CD4-positive, CD25-positive, alpha-beta regulatory T cell (primary cell): ENCODE results near the gene SNX10. TPM values are rescaled to one million over a fixed set of nuclear protein-coding genes. Genes with fewer than 3 reads are reported as not detected.
A peak's percentile ranks its signal among the peaks of the same experiment; 100 is the strongest.

Experiments used
- ATAC-seq, 2 donors: fragments of 150-1000 bp; cut with Tn5 transposase; one replicate each; pipeline ENCODE4 v1.10.0; 2021; ENCODE audit warnings: low read depth in 2 of 2, moderate number of reproducible peaks in 2 of 2, moderate library complexity in 1 of 2
- DNase-seq, 3 donors: peaks; one replicate each; pipeline versions ENCODE4 v3.0.0 to v3.0.0-alpha.2; 2012 to 2022; ENCODE audit warnings: mixed read lengths in 1 of 3
- H3K27ac ChIP-seq: one replicate; pipeline ENCODE4 v1.7.0; 2013; ENCODE audit warnings: mild to moderate bottlenecking, low read length; ENCODE audit not compliant: insufficient read depth, poor library complexity, severe bottlenecking
- H3K27me3 ChIP-seq: one replicate; pipeline ENCODE4 v1.7.0; 2013; ENCODE audit warnings: low read length; ENCODE audit not compliant: control insufficient read depth, insufficient read depth
- H3K36me3 ChIP-seq: one replicate; pipeline ENCODE4 v1.7.0; 2013; ENCODE audit warnings: mild to moderate bottlenecking, low read length, moderate library complexity; ENCODE audit not compliant: control insufficient read depth, insufficient read depth
- H3K4me1 ChIP-seq: 2 replicates; pipeline ENCODE4 v1.7.0; 2013; ENCODE audit warnings: mild to moderate bottlenecking, low read length; ENCODE audit not compliant: insufficient read depth, control insufficient read depth, poor library complexity, severe bottlenecking
- H3K4me3 ChIP-seq: one replicate; pipeline ENCODE4 v1.7.0; 2013; ENCODE audit warnings: low read depth, mild to moderate bottlenecking, low read length, moderate library complexity
- H3K9me3 ChIP-seq, 2 experiments: 1 replicate in 1 of 2; 2 replicates in 1 of 2; pipeline ENCODE4 v1.7.0; 2013; ENCODE audit warnings: low read length in 2 of 2, mild to moderate bottlenecking in 1 of 2, moderate library complexity in 1 of 2; ENCODE audit not compliant: control insufficient read depth in 2 of 2
- H3K27ac Mint-ChIP-seq, 3 donors: one replicate each; pipeline ENCODE4 v1.8.0; 2020 to 2022; ENCODE audit warnings: mild to moderate bottlenecking in 3 of 3, mixed read lengths in 3 of 3, moderate library complexity in 2 of 3
- H3K27me3 Mint-ChIP-seq: one replicate; pipeline ENCODE4 v1.8.0; 2022; ENCODE audit warnings: mild to moderate bottlenecking, mixed read lengths
- H3K36me3 Mint-ChIP-seq: one replicate; pipeline ENCODE4 v1.8.0; 2020; ENCODE audit warnings: mixed read lengths
- H3K4me1 Mint-ChIP-seq, 4 donors: one replicate each; pipeline ENCODE4 v1.8.0; 2020 to 2022; ENCODE audit warnings: mixed read lengths in 4 of 4, mild to moderate bottlenecking in 1 of 4
- H3K4me3 Mint-ChIP-seq, 4 donors: one replicate each; pipeline ENCODE4 v1.8.0; 2020 to 2022; ENCODE audit warnings: mild to moderate bottlenecking in 4 of 4, mixed read lengths in 4 of 4, moderate library complexity in 3 of 4
- H3K9me3 Mint-ChIP-seq, 7 donors: one replicate each; pipeline ENCODE4 v1.8.0; 2020 to 2022; ENCODE audit warnings: mixed read lengths in 7 of 7, mild to moderate bottlenecking in 3 of 7, moderate library complexity in 2 of 7
- polyA plus RNA-seq, 4 donors: library from polyadenylated mRNA; unstranded; fragments of 300-500 nt; fragmentation: Illumina TruSeq; gene quantifications; one replicate each; pipeline ENCODE4 v1.2.3, GENCODE V29; 2021
- total RNA-seq: library from RNA; stranded (reverse); gene quantifications from one replicate; pipeline ENCODE4 v1.2.3, GENCODE V29; 2022

SNX10 gene
- total and polyA plus RNA-seq, 5 donors from 2014 or later, result 14.4 to 41.5 (median 27.9) TPM

DNA sequence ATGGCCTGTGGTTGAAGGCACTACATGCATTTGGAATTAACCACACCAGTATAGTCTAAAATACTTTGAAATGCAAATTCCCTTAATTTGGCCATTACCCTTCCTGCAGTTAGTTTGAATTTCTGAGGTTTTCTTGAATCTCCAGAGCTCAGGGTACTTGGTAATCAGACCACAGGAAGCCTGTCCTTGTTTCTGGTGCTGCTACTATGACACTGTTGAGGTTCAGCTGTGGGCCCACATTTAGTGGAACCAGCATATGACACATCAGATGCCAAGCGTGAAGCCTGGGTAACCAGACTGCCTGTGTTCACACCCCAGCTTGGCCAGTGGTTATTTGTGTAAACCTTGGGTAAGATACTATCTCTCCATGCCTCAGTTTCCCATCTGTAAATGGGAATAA lies 124.3 kb downstream of the SNX10 start:
- H3K9me3 Mint-ChIP-seq, result no peaks in the 10 kb centered on the region
- H3K27me3 ChIP-seq, result peaks cover 5% of the 10 kb centered on the region
- H3K4me1 ChIP-seq, result no peaks in the 10 kb centered on the region
- H3K4me3 Mint-ChIP-seq, result no peak overlapping the region
- peaks cover 20% of the 10 kb centered on the region for H3K27me3 Mint-ChIP-seq
- H3K4me3 ChIP-seq, result no peak overlapping the region
- H3K36me3 ChIP-seq, result no peaks in the 10 kb centered on the region
- ATAC-seq, result no peak
- no peaks in the 10 kb centered on the region for H3K4me1 Mint-ChIP-seq
- H3K27ac ChIP-seq, result no peak overlapping the region
- no peaks in the 10 kb centered on the region for H3K9me3 ChIP-seq
- H3K27ac Mint-ChIP-seq, result no peak overlapping the region
- no peaks in the 10 kb centered on the region for H3K36me3 Mint-ChIP-seq
- no peak for DNase-seq

DNA sequence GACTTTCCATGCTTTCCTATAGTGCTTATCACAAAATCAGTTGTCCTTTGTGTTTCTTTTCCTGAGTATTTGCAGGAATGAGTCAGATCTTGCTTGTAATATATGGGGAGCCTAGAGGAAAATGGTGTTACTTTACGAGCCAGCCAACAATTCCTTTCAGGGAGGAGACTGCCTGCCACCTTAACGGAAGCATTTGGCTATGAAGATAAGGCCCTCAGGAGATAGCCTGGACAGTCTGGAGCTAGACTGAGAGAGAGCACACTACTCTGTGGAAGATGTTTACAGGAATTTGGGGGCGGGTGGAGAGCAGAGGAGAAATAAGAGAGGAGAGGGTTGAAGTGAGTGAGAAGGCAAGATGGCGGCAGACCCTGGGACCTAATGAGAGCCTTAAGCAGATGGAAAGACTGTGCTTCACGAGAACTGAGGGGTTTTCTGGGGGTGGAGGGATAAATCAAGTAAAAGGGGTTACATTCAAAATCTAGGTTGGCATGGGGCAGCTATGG lies 126.3 kb downstream of the SNX10 start:
- H3K9me3 ChIP-seq, result no peaks in the 10 kb centered on the region
- H3K27me3 ChIP-seq, result peaks cover 2% of the 10 kb centered on the region
- Mint-ChIP-seq H3K27me3 (peaks cover 22% of the 10 kb centered on the region), H3K4me3 (no peak overlapping the region), H3K36me3 (no peaks in the 10 kb centered on the region), H3K27ac (no peak overlapping the region), H3K4me1 (no peaks in the 10 kb centered on the region), H3K9me3 (no peaks in the 10 kb centered on the region)
- ATAC-seq (no peak), DNase-seq (no peak)
- H3K27ac ChIP-seq, result no peak overlapping the region
- no peak overlapping the region for H3K4me3 ChIP-seq
- no peaks in the 10 kb centered on the region for H3K36me3 ChIP-seq
- H3K4me1 ChIP-seq, result no peaks in the 10 kb centered on the region

DNA sequence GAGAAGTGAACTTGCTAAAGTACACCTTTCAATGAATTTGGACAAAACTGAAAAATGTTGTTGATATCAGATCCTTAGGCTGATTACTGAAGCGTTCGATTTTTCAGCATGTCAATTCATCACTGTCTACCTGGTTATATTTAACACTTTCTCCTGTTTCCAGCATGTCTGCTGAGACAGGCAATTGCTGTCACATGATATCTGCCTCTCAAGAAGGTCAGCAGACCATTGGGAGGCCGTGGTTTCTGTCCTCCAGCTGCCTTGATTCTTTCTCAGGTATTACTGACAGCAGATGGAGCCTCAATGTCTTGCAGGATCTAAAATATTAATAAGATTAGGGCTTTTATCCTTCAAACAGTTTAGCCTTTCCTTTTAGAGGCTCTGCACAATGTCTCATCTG lies 127.5 kb downstream of the SNX10 start:
- Histone ChIP-seq H3K27ac (no peak overlapping the region), H3K4me3 (no peak overlapping the region), H3K4me1 (no peaks in the 10 kb centered on the region), H3K27me3 (no peaks in the 10 kb centered on the region), H3K9me3 (no peaks in the 10 kb centered on the region), H3K36me3 (no peaks in the 10 kb centered on the region)
- Mint-ChIP-seq H3K27me3 (peaks cover 22% of the 10 kb centered on the region), H3K27ac (no peak overlapping the region), H3K9me3 (no peaks in the 10 kb centered on the region), H3K4me1 (no peaks in the 10 kb centered on the region), H3K4me3 (no peak overlapping the region), H3K36me3 (no peaks in the 10 kb centered on the region)
- ATAC-seq, result no peak
- no peak for DNase-seq

DNA sequence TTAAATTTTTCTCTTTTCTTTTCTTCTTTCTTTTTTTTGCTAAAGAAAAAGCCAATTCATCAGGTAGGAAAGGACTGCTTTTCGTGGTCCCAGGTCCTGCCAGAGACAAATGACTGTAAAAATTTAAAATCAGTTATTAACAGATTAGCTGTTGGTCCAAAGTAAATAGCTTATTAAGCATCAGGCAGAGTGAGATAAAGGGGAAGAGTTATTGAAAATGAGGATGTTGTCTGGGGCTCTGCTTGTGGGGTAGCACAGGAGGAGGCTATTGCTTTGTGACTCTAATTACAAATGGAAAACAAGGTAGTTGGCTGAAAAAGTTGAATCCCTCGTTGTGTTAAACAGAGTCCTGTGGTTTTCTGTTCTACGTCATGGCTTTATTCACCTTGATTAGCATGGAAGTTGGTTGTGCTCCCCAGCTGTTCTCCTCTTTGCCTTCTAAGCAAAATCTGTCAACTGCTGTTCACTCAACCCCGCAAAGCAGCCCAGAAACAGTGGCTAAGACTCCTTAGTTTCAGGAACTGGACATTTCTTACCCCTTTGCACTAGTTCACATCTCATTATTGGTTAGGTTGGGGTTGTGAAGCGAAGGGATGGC lies 128.9 kb downstream of the SNX10 start:
- H3K27ac Mint-ChIP-seq, result no peak overlapping the region
- H3K4me3 Mint-ChIP-seq, result no peak overlapping the region
- H3K36me3 Mint-ChIP-seq, result no peaks in the 10 kb centered on the region
- Histone ChIP-seq H3K27me3 (no peaks in the 10 kb centered on the region), H3K4me3 (no peak overlapping the region), H3K9me3 (no peaks in the 10 kb centered on the region), H3K36me3 (no peaks in the 10 kb centered on the region), H3K27ac (no peak overlapping the region), H3K4me1 (no peaks in the 10 kb centered on the region)
- H3K9me3 Mint-ChIP-seq, result peaks cover 0 to 6% (median 0%) of the 10 kb centered on the region in 7 donors
- no peaks in the 10 kb centered on the region for H3K4me1 Mint-ChIP-seq
- ATAC-seq (no peak), DNase-seq (no peak)
- H3K27me3 Mint-ChIP-seq, result peaks cover 16% of the 10 kb centered on the region

DNA sequence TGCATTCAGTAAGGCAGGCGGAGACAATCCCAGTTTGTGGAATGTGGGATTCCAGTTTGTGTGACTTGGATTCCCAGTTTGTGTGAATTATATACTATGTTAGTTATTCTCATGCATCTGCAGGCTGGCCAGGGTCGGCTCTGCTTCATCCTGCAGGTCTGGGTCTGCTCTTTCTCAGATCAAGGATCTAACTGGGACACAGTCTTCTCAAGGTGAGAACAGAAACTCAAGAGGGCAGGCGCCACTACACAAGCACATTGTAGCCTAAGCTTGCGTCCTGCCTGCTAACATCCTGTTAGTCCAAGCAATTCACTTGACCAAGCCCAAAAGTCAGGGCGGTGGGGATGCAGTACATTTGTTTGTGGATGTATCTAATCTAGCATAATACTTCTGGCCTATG lies 131.1 kb downstream of the SNX10 start:
- no peak overlapping the region for H3K4me3 Mint-ChIP-seq
- Histone ChIP-seq H3K27ac (no peak overlapping the region), H3K4me3 (no peak overlapping the region), H3K4me1 (no peaks in the 10 kb centered on the region), H3K36me3 (no peaks in the 10 kb centered on the region), H3K9me3 (no peaks in the 10 kb centered on the region), H3K27me3 (peaks cover 4% of the 10 kb centered on the region)
- H3K27me3 Mint-ChIP-seq, result peaks cover 14% of the 10 kb centered on the region
- peaks cover 0 to 6% (median 0%) of the 10 kb centered on the region in 7 donors for H3K9me3 Mint-ChIP-seq
- ATAC-seq (no peak), DNase-seq (no peak)
- no peaks in the 10 kb centered on the region for H3K4me1 Mint-ChIP-seq
- no peak overlapping the region for H3K27ac Mint-ChIP-seq
- H3K36me3 Mint-ChIP-seq, result no peaks in the 10 kb centered on the region

DNA sequence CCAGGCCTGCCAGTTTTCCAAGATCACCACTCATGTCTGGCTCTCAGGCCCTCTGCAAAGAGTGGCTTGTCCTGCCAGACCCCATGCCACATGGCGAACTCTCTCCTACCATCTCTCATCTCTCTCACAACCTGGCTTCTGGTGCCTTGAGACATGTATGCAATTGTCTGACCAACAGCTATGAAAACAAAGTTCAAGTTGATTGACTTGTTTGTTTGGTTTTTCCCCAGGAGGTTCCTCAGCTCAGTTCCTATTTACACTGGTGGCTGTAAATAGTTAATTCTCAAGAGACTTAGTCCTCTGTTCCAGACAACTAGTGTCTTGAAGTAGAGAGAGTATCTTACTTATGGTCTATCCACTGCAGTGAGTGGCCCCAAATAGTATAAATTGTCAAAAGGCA lies 131.8 kb downstream of the SNX10 start:
- Mint-ChIP-seq H3K4me3 (no peak overlapping the region), H3K36me3 (no peaks in the 10 kb centered on the region), H3K9me3 (peaks cover 0 to 6% (median 0%) of the 10 kb centered on the region in 7 donors), H3K4me1 (no peaks in the 10 kb centered on the region), H3K27ac (peak overlapping the region in 1 of 3 donors; percentile 63), H3K27me3 (peaks cover 10% of the 10 kb centered on the region)
- Histone ChIP-seq H3K27ac (no peak overlapping the region), H3K4me1 (no peaks in the 10 kb centered on the region), H3K4me3 (no peak overlapping the region), H3K36me3 (no peaks in the 10 kb centered on the region), H3K9me3 (no peaks in the 10 kb centered on the region), H3K27me3 (peaks cover 4% of the 10 kb centered on the region)
- no peak for ATAC-seq
- no peak for DNase-seq

Other genes starting within 250 kb of the SNX10 start
- gene NFE2L3, start 139.7 kb upstream of the SNX10 start, total RNA-seq, result 10.9 TPM
- 10 to 100 TPM in 3 of 4 donors, 1 to 10 TPM in 1; 8.8 to 13.9 (median 13.2) TPM for gene NFE2L3, start 139.7 kb upstream of the SNX10 start, polyA plus RNA-seq
- 465 TPM for gene HNRNPA2B1, start 91.1 kb upstream of the SNX10 start, total RNA-seq
- gene HNRNPA2B1, start 91.1 kb upstream of the SNX10 start, polyA plus RNA-seq, result 100 to 1,000 TPM; 506 to 541 (median 520) TPM
- gene CBX3, start 90.1 kb upstream of the SNX10 start, total RNA-seq, result 115 TPM
- 100 to 1,000 TPM in 3 of 4 donors, 10 to 100 TPM in 1; 89.1 to 135 (median 125) TPM for gene CBX3, start 90.1 kb upstream of the SNX10 start, polyA plus RNA-seq